Measurements from ENCODE around the gene CLEC18A.
"Not testable (repeated sequence)": the region's sequence is repeated elsewhere in the genome, so short reads cannot be mapped to it uniquely, and the experiment has no call there.

GRCh38 chr16:69954241-69954640 lies 3.1 kb downstream of the CLEC18A start:
- TF ChIP-seq CTCF (IDR thresholded peaks at IDR 0.05; ENCODE audit: low read depth, low read length); POLR2A (IDR thresholded peaks at IDR 0.05; ENCODE audit: extremely low read depth, insufficient read length); MYC (IDR thresholded peaks at IDR 0.05; ENCODE audit: low read depth, low read length): not testable (repeated sequence)

All from NB4 (cell line).